ENCODE data around the gene FGF18. TPM values are rescaled to one million over a fixed set of nuclear protein-coding genes. Genes with fewer than 3 reads are reported as not detected.

FGF18 gene
- total RNA-seq, 1 donor: under 0.01 TPM

- TF ChIP-seq CTCF (IDR thresholded peaks at IDR 0.05; ENCODE audit: extremely low read depth, low read depth, low read length): no peak
- no peaks in the 10 kb centered on the region for H3K9me3 ChIP-seq (ENCODE audit: low read depth, low read length)
- H3K4me1 ChIP-seq (ENCODE audit: insufficient read depth, low read length): peaks cover 9% of the 10 kb centered on the region
- H3K4me2 ChIP-seq (ENCODE audit: insufficient read depth, low read length): no peak overlapping the region
- no peaks in the 10 kb centered on the region for H3K27me3 ChIP-seq (ENCODE audit: insufficient read depth, low read length)
- H3K36me3 ChIP-seq (ENCODE audit: insufficient read depth, low read length): no peaks in the 10 kb centered on the region
- no peak overlapping the region for H2AFZ ChIP-seq (ENCODE audit: low read length)
- no peaks in the 10 kb centered on the region for H3K79me2 ChIP-seq (ENCODE audit: insufficient read depth, low read length)
- H3K27ac ChIP-seq (ENCODE audit: low read depth, low read length): no peak overlapping the region
- no peak overlapping the region for H3K4me3 ChIP-seq (ENCODE audit: insufficient read depth, low read length)
- H4K20me1 ChIP-seq (ENCODE audit: insufficient read depth, low read length): no peaks in the 10 kb centered on the region
- no peak for DNase-seq (ENCODE audit: insufficient read length, low spot score, missing footprints)
These were observed 21.9 kb downstream of the FGF18 start for GRCh38 chr5:171441246-171441791.

- no peak overlapping the region for H3K27ac ChIP-seq (ENCODE audit: low read depth, low read length)
- no peaks in the 10 kb centered on the region for H3K9me3 ChIP-seq (ENCODE audit: low read depth, low read length)
- no peak for TF ChIP-seq CTCF (IDR thresholded peaks at IDR 0.05; ENCODE audit: extremely low read depth, low read depth, low read length)
- no peaks in the 10 kb centered on the region for H3K79me2 ChIP-seq (ENCODE audit: insufficient read depth, low read length)
- H3K4me1 ChIP-seq (ENCODE audit: insufficient read depth, low read length): peaks cover 17% of the 10 kb centered on the region
- no peak overlapping the region for H3K4me3 ChIP-seq (ENCODE audit: insufficient read depth, low read length)
- no peak overlapping the region for H2AFZ ChIP-seq (ENCODE audit: low read length)
- no peaks in the 10 kb centered on the region for H4K20me1 ChIP-seq (ENCODE audit: insufficient read depth, low read length)
- no peaks in the 10 kb centered on the region for H3K36me3 ChIP-seq (ENCODE audit: insufficient read depth, low read length)
- H3K27me3 ChIP-seq (ENCODE audit: insufficient read depth, low read length): no peaks in the 10 kb centered on the region
- H3K4me2 ChIP-seq (ENCODE audit: insufficient read depth, low read length): no peak overlapping the region
- no peak for DNase-seq (ENCODE audit: insufficient read length, low spot score, missing footprints)
These were observed 23.0 kb downstream of the FGF18 start for GRCh38 chr5:171442287-171443042.

- Histone ChIP-seq H3K27ac (ENCODE audit: low read depth, low read length) (no peak overlapping the region), H3K36me3 (ENCODE audit: insufficient read depth, low read length) (no peaks in the 10 kb centered on the region), H3K27me3 (ENCODE audit: insufficient read depth, low read length) (no peaks in the 10 kb centered on the region), H2AFZ (ENCODE audit: low read length) (no peak overlapping the region), H3K79me2 (ENCODE audit: insufficient read depth, low read length) (no peaks in the 10 kb centered on the region), H3K4me2 (ENCODE audit: insufficient read depth, low read length) (no peak overlapping the region), H3K4me3 (ENCODE audit: insufficient read depth, low read length) (no peak overlapping the region), H4K20me1 (ENCODE audit: insufficient read depth, low read length) (no peaks in the 10 kb centered on the region), H3K4me1 (ENCODE audit: insufficient read depth, low read length) (peaks cover 17% of the 10 kb centered on the region), H3K9me3 (ENCODE audit: low read depth, low read length) (no peaks in the 10 kb centered on the region)
- no peak for TF ChIP-seq CTCF (IDR thresholded peaks at IDR 0.05; ENCODE audit: extremely low read depth, low read depth, low read length)
- no peak for DNase-seq (ENCODE audit: insufficient read length, low spot score, missing footprints)
These were observed 25.1 kb downstream of the FGF18 start for GRCh38 chr5:171444582-171444981.
